GM21619 (cell line): Measurements from ENCODE around the gene TAOK3.
"Not testable (repeated sequence)": the region's sequence is repeated elsewhere in the genome, so short reads cannot be mapped to it uniquely, and the experiment has no call there.

Experiments used
- ATAC-seq: cut with Tn5 transposase; IDR thresholded peaks from one replicate; pipeline ENCODE4 v1.9.1; 2021; ENCODE audit not compliant: unreplicated experiment

TAOK3 gene

DNA sequence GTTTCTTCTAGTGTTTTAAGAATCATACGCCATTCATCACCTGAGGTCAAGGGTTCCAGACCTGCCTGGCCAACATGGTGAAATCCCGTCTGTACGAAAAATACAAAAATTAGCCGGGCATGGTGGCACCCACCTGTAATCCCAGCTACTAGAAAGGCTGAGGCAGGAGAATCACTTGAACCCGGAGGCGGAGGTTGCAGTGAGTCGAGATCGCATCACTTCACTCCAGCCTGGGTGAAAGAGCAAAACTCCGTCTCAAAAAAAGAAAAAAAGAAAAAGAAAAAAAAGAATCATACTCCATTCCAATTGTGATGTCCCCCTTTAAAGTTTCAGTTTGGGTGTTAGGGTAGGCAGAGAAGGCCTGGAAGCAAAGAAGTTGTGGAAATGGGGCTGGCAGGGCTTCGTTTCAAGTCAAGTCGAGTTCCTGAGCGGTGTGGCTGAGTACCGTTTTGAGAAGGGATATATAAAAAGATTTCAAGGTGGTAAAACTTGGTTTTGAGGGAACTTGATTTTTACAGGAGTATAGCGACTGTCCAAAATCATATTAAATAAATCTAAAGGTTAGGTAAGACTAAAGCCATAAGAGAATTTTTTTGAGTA, 1.5 kb upstream of the TAOK3 start:
- no peak for ATAC-seq

- no peak for ATAC-seq
These were observed 909 bp upstream of the TAOK3 start for GRCh38 chr12:118373616-118374015.

GRCh38 chr12:118371321-118372282, 1.1 kb downstream of the TAOK3 start:
- no peak for ATAC-seq

GRCh38 chr12:118370601-118371000, 2.1 kb downstream of the TAOK3 start:
- ATAC-seq: no peak

GRCh38 chr12:118368821-118369220, 3.9 kb downstream of the TAOK3 start:
- ATAC-seq: no peak

DNA sequence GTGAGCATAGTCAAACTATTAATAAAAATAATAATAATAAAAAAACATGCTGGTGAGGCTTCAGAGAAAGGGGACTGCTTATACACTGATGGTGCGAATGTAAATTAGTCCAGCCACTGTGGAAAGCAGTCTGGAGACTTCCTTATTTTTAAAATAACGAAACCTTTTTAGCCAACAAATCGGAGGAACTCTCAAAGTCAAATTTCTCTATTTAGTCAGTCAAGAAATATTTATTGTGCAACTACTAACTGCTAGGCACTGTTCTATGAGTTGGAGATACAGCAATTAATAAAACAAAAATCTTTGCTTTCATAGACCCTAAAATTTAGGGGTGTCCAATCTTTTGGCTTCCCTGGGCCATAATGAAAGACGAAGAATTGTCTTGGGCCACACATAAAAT, 10.8 kb downstream of the TAOK3 start:
- no peak for ATAC-seq

DNA sequence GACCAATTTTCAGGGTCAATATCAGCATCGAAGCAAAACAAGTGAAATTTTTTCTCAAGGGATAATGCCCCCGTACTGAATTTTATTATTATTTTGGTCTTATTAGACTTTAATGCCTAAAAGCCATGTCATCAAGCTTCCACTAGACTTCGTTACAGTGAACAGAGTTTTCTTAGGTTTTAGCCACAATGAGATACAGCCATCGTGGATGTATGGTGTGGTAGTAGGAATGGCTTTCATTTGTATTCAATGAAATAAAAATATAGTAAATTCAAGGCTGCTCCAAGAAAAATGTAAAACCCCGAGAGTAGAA, 11.7 kb downstream of the TAOK3 start:
- no peak for ATAC-seq

DNA sequence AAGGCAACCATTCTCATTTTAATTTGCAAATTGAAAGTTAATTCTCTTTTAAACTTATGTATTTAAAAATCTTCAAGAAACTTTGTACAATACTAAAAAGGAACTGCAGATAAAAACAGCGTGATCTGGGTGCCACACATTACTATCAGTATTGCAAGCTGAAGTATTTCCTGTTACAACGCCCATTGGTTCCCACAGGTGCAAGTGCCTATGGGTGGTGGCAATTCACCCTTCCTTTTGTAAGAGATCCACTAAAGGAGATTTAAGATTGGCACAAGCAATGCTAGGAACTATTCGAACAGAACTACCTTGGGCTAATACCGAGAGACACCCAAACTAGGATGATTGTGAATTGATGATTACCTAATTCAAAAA, 13.2 kb downstream of the TAOK3 start:
- peak; percentile 45 for ATAC-seq

GRCh38 chr12:118358612-118359540, 13.8 kb downstream of the TAOK3 start:
- no peak for ATAC-seq

- ATAC-seq: no peak
These were observed 14.7 kb downstream of the TAOK3 start for GRCh38 chr12:118358008-118358359.

- ATAC-seq: peak; percentile 56
These were observed 15.3 kb downstream of the TAOK3 start for GRCh38 chr12:118357257-118358007.

GRCh38 chr12:118356809-118357256, 15.9 kb downstream of the TAOK3 start:
- no peak for ATAC-seq

DNA sequence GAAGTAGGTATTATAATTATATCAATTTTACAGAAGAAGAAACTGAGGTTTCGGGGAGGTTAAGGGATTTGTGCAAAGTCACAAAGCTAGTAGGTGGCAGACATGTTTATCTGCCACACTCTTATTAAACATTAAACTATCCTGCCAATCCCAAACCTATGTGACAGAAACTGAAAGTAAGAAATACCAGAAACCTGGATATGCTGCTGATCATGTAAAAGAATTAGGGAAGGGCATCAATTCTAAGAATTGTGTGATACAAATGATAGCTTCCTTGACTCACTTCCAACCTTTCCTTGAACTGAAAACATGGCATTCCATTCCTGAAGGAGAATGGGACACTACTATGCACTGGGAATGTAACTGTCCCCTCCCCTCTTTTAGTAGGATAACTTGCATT, 16.9 kb downstream of the TAOK3 start:
- no peak for ATAC-seq

GRCh38 chr12:118354903-118355302, 17.8 kb downstream of the TAOK3 start:
- no peak for ATAC-seq

- not testable (repeated sequence) for ATAC-seq
These were observed 18.2 kb downstream of the TAOK3 start for GRCh38 chr12:118354503-118354902.

DNA sequence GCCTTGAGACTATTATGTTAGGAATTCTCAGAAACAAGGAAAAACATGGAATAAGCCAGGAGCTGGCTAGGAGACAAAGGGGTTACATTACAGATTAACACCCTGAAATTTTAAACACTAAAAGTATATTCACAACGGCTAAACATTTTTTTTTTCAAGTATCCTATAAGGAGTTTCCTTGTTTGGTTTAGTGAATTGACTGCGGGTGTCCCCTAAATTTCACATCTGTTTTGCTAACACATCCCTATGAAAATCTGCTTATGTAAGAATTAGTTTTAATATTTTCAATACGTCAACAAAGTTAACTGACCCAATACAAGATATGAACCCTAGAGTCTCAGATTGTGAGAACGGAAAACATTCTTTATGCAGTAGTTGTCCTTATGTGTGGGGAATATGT, 19.0 kb downstream of the TAOK3 start:
- ATAC-seq: no peak

GRCh38 chr12:118350908-118351559, 21.7 kb downstream of the TAOK3 start:
- no peak for ATAC-seq

GRCh38 chr12:118347916-118348315, 24.8 kb downstream of the TAOK3 start:
- no peak for ATAC-seq

DNA sequence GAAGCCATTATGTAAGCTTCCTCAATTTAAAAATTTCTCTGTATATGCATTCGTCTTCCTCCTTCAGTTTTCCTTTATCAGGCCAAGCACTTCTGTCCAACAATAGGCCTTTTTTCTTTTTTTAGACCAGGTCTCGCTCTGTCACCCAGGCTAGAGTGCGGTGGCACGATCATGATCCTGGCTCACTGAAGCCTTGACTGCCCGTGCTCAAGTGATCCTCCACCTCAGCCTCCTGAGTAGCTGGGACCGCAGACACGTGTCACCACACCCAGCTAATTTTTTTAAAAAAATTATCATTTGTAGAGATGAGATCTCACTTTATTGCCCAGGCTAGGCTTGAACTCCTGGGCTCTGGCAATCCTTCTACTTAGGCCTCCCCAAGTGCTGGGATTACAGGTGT, 25.8 kb downstream of the TAOK3 start:
- ATAC-seq: peak; percentile 64

- ATAC-seq: no peak
These were observed 27.4 kb downstream of the TAOK3 start for GRCh38 chr12:118345355-118345754.
